AG10803 (cell line): ENCODE results near the gene SERPINA1.
A peak's percentile ranks its signal among the peaks of the same experiment; 100 is the strongest.

ENCODE experiments used
- DNase-seq: peaks from one replicate; pipeline ENCODE4 v3.0.0; 2010; ENCODE audit warnings: low read depth
- H3K4me3 ChIP-seq: 2 replicates; pipeline ENCODE4 v1.5.1; 2011; ENCODE audit warnings: mild to moderate bottlenecking, low read length, control low read depth
- CTCF ChIP-seq: conservative IDR thresholded peaks from 2 replicates; pipeline ENCODE4 v1.5.1; 2011; ENCODE audit warnings: mild to moderate bottlenecking, low read length, control low read depth, inconsistent platforms

The SERPINA1 gene

GRCh38 chr14:94387051-94388026, 1.1 kb downstream of the SERPINA1 start:
- no peak overlapping the region for H3K4me3 ChIP-seq
- peak; percentile 38 for DNase-seq
- TF ChIP-seq CTCF: no peak

- TF ChIP-seq CTCF: no peak
- H3K4me3 ChIP-seq: no peak overlapping the region
- no peak for DNase-seq
Observed at GRCh38 chr14:94386085-94387031, 2.0 kb downstream of the SERPINA1 start.

GRCh38 chr14:94385553-94386057, 2.8 kb downstream of the SERPINA1 start:
- no peak overlapping the region for H3K4me3 ChIP-seq
- no peak for DNase-seq
- no peak for TF ChIP-seq CTCF

- no peak overlapping the region for H3K4me3 ChIP-seq
- DNase-seq: no peak
- no peak for TF ChIP-seq CTCF
Observed at GRCh38 chr14:94384342-94384741, 4.1 kb downstream of the SERPINA1 start.

- H3K4me3 ChIP-seq: no peak overlapping the region
- no peak for TF ChIP-seq CTCF
- DNase-seq: no peak
Observed at GRCh38 chr14:94383777-94384176, 4.6 kb downstream of the SERPINA1 start.

GRCh38 chr14:94382716-94383596, 5.4 kb downstream of the SERPINA1 start:
- no peak for DNase-seq
- TF ChIP-seq CTCF: no peak

More at GRCh38 chr14:94382716-94383596, 5.4 kb downstream of the SERPINA1 start:
- H3K4me3 ChIP-seq: no peak overlapping the region
